Nucleus accumbens (tissue), 56 donors: ENCODE data around the gene GAK.

Experiments
- DNase-seq, 56 donors: peaks; one replicate each; lab custom pipeline; 2025; lab: John Stamatoyannopoulos, UW

Gene GAK

DNA sequence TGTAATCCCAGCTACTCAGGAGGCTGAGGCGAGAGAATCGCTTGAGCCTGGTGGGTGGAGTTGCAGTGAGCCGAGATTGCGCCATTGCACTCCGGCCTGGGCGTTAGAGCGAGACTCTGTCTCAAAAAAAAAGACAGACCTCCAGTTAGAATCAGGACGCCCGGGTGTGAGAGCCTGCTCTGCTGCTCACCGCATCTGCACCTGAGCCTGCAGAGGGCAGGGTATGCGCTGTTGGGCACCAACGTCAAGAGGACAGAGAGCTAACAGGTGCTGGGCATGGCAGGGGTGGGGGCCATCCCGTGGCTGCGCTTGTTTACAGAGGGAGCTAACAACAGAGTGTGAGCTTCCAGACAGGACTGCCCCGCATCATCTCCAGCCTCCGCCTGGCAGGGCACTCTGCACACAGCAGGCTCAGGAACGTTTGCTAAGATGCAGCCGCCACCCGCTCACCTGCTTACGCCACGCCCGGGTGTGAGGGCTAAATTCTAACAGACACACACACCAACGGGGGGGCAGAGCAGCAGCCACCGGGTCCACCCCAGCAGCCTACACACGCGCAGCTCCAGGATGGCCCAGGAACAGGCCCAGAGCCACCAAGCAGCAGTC is 56.2 kb downstream of the GAK start:
- no peak for DNase-seq

DNA sequence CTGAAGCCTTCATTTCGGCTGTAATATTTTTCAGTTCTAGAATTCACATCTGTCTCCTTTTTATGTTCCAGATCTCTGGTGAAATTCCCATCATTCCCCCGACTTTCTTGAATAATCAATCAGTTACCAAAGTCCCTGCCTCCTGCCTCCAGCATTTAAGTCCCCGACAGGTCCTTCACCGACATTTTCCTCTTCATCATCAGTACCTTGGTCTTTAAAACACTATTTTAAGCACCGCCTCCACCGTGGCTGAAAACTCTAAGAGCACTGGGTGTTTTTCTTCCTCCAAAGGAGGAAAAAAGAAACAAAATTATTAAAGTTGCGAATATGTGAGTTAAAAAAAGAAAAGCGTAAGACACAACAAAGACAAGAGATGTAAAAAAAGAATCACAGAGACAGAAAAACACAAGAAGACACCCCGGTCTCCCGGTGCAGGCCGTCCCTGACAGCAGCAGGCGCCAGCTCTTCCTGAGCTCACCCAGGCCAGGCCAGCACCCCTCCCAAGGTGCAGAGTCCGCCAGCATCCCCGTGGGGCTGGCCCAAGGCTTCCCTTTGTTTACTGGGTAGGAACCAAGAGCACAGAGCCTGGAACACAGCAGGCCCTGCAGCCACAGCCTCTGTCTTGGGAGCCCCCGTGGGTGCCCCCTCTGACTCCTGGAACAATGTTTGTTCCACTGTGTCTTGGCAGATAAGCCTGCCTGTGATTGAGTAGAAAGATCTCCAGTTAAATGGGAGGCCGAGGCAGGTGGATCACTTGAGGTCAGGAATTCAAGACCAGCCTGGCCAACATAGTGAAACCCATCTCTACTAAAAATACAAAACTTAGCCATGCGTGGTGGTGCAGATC is 56.9 kb downstream of the GAK start:
- DNase-seq, result peak in 3 of 56 donors; percentile 7 to 45 (median 36)

DNA sequence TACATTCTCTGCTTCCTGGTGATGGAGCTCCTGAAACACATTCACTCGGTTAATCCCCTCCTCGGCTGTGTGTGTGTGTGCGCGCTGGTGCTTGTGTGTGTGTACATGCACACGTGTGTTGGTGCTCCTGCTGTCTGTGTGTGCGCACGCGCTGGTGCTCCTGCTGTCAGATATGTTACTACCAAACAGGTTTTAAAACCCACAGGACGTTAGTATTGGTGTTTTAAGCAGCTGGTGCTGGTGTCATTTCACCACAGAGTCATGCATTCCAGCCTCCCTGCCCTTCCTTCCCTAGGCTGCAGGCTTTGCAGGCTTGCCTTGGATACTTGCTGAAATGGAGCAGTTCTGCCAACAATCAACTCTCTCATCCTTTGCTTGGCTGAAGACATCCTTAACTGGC is 58.1 kb downstream of the GAK start:
- DNase-seq, result no peak

DNA sequence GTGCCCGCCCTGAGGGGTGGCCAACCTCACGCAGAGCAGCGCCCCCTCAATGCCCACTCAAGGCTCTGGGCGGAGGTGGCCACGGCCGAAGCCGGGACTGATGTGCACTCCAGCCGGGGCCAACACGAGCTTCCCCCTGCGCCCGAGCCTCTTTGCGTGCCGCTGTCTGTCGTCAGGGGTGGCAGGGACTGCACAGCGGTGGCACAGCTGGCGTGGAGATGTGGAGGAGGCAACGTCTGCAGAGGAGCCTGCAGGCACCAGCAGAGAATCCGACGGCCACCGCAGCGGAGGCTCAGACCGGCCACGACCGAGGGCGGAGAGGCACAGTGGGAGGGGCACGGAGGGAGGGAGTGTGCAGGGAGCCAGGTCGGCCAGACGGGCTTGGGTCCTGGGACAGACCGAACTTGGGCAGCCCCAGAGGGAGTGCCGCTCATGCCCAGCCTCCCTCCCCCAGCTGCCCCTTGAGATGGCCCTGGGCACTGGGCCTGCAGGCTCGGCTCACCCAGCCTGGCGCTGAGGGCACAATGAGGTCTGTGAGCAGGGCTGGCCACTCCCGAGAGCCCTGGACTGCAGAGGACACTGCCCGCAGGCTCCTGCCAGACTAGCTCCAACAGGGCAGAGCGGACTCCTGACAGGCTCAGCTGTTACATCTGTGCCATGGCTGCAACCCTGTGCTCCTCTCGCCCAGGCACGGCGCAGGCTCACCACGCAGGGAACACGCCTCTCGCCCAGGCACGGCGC is 59.7 kb downstream of the GAK start:
- DNase-seq, result peak in 6 of 56 donors; percentile 5 to 59 (median 24)

DNA sequence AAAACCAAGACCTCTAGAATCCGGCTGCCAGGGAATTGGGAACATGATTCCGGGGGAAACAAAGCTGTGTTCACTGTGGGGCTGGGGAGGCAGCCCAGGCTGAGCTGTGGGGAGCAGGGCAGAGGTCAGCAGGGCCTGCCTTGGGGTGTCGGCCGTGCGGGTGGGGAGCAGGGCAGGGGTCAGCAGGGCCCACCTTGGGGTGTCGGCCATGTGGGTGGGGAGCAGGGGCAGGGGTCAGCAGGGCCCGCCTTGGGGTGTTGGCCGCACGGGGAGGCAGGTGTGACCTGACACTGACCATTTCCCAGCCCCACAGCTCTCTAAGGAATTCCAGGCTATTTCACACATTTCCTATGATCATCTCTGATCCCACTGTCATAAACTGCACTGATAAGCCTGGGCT is 60.6 kb downstream of the GAK start:
- no peak for DNase-seq

DNA sequence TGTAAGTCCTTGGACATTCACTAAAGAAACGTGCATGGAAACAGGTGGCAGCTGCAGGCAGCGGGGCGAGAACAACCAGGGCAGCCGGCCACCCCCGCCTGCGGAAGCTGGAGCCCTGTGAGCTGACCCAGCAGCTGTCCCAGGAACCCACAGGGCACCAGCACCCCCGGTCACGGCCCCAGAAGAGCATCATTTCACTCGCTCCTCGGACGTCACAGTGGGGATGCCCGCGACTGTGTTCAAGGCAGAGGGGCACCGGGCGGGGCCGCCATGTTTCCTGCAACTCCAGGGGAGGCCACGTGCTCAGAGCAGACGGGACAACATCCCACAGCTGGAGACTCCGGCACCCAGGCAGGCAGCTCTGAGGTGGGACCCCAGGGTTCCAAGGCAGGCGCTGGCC is 61.2 kb downstream of the GAK start:
- DNase-seq, result no peak

DNA sequence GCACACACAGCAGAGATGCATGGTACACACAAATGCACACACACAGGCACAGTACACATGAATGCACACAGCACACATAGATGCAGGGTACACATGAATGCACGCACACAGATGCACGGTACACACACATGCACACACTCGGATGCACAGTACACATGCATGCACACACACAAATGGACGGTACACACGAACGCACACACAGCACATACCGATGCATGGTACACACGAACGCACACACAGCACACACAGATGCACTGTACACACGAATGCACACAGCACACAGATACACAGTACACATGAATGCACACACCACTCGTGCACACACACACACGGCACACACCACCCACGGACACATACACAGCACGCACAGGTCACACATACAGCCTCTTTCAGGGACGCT is 62.3 kb downstream of the GAK start:
- DNase-seq, result no peak

DNA sequence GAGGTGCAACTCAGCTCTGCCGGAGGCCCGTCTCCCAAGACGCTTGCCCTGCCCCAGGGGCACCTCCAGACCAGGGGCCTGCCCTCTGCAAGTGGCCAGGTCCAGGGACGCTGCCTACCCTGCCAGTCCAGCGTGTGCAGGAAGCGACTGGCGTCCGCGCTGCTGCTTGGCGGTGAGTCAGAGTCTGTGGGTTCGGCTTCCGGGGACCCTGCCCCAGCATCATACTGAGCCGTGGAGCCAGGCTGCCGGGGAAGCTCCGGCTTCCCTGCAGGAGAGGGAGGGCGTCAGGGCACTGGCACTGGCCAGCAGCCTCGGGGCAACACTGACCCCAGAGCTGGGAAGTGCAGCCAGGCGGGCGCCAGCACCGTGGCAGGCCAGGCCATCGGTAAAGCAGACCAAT is 63.7 kb downstream of the GAK start:
- peak in 1 of 56 donors; percentile 10 for DNase-seq

DNA sequence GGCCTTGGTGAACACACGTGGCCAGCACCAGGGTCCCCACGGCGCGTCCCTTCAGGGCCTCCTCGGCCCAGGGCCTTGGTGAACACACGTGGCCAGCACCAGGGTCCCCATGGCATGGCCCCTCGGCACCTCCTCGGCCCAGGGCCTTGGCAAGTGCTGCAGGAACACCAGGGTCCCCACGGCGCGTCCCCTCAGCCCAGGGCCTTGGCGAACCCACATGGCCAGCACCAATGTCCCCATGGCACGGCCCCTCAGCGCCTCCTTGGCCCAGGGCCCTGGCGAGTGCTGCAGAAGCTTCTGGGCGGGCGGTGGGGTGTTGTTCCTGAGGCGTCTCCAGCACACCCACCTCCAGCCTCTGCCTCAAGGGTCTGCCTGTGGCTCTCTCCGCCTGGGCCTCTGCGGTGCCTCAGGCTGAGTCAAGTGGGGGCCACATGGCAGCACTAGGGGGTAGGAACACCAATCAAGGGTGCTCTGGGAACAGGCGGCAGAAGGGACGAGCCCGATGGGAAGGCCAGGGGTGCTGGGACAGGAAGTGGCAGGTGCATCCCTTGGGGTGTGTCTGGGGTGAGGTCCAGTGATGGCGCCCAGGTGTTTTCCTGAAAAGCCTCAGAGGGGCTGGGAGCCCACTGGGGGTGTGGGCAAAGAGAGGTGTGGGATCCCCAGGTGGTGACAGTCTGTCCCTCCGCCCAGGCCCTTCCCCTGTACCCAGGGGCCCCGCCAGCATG is 64.4 kb downstream of the GAK start:
- no peak for DNase-seq

DNA sequence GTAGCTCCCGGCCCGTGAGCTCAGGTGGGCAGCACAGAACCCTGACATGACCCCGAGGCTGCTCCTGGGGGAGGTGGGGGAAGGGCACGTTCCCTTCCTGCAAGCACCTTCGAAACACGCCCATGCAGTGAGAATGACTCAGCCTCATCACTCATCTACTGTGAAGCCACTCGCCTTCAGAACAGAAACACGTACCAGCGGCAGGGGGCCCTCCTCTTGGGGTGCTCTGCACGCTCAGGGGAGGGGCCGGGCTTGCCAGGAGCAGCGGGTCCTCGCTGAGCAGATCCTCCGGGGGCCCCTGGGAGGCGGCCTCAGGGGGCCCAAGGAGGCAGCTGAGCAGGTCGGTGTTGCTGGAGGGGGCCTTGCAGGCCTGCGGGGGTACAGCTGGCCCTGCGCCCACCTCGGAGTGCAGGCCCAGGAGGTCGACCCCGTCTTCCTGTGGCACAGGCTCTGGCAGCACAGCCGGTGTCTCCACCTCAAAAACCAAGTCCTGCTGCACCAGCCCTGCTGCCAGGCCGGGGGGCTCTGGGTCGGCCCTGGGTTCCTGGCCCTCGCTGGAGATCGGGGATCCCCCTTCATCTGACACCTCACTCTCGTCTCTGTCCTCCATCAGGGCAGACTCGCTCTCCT is 65.2 kb downstream of the GAK start:
- DNase-seq, result peak in 32 of 56 donors; percentile 8 to 80 (median 44)

DNA sequence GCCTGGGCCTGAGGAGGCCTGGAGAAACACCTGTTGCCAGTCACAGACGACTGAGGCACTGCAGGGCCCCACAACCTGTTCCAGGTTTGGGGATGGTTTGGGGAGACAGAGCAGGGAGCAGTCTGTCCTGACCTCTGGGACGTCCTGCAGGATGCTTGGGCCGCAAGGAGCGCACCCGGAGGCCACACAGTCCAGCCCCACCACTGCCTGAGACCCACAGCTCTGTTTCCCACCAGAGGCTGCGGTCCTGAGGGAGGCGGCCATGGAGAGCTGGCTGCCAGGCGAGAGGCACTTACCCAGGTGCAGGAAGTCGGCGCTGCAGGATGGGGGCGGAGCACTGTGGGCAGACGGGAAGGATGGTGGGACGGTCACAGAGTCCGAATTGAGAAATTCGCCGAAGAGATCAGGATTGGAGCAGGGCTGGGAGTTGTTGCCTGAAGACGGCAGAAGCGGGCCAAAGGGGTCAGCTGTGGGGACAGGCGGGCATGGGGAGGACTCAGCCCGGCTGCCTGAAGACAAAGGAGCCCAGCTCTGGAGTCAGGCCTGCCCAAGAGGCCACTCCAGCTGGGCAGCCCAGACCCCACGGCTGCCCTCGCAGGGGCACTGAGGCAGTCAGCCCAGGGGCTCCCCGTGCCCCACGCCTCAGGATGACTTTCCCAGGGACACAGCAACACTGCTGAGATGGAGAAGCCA is 65.9 kb downstream of the GAK start:
- no peak for DNase-seq

DNA sequence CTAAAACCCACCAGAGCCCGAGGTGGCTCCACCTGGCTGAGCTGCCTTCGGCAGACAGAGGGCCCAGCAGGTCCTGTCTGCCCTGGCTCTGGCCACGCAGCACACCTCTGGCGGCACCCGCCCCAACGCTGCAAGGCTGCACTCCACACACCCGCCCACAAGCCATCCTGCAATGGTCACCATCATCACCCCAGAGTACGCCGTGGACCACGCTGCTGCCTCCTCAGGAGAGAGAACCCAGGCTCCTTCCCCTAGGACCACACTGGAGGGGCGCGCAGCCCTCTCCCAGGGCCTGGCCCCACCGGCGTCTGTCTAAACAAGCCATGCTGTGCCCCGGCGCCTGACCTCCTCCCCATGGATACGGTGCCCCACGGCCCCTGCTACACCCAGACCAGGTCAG is 66.5 kb downstream of the GAK start:
- DNase-seq, result no peak

DNA sequence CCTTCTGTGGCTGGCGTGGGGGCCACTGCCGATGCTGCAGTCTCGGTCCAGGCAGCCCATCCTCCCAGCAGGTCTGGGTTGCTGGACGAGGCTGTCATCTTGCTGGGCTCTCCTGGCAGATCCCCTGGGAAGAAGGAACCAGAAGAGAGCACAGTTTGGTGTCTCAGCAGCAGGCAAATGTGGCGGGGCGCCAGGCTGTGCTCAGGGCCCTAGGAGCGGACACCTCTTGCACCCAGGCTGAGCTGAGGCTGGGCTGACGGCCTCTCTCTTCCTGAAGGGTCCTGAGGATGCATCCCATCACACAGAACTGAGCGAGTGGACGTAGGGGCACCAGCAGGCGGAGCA is 67.0 kb downstream of the GAK start:
- DNase-seq, result no peak

DNA sequence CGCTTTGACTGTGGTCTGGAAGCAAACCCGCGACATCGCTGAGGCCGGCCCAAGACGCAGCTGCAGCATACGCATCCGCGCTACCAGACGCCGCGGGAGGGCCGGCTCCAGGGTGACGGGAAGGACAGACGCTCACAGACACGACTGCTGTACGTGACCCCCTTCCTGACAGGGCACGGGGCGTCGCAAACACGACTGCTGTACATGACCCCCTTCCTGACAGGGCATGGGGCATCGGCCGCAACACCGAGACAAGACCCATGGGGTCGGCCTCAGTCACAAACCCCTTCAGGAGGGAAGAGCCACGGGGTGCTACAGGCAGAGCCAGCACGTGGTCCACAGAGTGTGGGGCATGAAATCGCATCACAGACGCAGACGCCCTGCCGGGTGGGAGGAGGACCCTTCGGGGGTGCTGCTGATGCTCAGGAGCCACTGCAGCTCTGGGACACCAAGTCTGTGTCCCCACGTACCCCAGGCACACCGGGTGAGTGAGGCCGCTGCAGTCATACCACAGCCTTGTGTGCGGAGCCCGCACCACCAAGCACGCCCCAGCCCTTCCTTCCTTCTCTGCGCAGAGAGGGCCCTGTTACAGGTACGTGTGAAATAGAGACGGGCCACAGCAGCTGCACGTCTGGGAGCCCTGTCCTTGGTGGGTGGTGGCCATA is 67.5 kb downstream of the GAK start:
- DNase-seq, result no peak

DNA sequence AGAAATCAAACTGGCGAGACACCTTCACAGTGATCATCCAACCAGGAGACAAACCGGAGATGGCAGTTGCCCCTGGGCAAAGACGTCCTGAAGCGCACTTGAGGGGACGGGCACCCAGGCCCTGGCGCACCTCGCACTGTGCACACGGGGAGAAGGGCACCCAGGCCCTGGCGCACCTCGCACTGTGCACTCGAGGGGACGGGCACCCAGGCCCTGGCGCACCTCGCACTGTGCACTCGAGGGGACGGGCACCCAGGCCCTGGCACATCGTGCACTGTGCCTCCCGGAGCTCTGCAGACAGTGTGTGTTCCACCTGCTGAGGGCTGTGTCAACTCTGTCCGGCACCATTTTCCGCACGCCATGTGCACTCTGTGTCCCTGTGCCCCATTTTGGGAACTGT is 71.6 kb downstream of the GAK start:
- DNase-seq, result no peak

DNA sequence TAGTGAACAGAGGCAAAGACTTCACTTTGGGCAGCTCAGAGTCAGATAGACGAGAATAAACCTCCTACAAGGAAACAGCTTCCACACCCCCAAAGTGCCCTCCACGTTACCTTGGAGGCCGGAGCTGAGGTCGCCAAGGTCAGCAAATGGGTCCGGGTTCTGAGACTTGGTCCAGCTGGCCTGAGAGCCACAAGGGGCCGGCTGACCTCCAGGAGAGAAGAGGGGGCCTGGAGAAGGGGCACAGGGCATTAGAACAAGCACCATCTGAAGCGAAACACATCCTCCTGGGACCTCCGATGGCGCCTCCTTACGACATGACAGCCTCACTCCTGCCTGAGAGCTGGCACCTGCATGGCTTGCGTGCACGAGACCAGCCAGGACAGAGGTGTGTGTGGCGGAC is 72.6 kb downstream of the GAK start:
- no peak for DNase-seq

DNA sequence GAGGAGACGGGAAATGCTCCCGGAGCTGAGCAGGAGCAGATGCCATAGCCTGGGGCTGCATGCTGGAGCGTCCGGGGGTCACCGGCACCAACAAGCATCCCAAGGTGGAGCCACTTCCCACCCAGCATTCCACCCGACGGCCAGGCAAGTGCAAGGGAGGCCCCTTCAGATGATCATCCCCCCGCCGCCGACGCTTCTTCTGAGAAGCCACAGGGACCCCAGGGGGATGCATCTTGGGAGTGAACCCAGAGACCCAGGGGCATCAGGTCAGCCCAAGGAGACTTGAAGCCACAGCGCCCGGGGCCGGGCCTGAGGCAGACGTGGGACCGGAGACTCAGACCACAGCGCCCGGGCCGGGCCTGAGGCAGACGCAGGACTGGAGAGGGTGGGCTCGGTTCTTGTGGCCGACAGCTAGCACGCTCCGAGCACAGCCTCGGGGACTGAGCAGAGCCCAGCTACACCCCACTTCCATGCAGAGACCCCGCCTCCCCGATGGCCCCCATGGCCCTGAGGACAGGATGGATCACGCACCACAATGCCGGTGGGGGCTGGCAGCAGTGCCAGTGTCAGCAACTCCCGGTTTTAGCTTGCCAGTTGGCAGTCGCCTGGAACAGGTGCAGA is 73.2 kb downstream of the GAK start:
- no peak for DNase-seq

DNA sequence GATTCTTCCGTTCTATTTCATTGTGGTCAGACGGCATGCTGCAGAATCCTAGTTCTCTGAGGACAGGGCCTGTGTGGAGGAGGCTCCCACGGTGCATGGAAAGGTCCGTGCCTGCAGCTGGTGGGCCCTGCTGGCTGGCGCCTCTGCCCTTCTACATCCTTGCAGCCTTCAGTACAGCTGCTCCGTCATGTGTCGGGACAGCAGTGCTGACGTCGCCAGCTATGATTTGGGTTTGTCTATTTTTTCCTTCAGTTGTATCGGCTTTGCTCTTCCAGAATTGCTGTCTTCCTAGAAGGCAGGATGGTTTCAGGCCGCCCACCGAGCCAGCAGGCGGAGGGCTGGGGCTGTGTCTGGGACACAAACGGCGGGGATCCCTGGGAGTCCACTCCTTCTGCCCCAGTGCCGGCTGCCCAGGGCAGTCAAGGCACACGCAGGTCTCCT is 74.1 kb downstream of the GAK start:
- DNase-seq, result no peak

DNA sequence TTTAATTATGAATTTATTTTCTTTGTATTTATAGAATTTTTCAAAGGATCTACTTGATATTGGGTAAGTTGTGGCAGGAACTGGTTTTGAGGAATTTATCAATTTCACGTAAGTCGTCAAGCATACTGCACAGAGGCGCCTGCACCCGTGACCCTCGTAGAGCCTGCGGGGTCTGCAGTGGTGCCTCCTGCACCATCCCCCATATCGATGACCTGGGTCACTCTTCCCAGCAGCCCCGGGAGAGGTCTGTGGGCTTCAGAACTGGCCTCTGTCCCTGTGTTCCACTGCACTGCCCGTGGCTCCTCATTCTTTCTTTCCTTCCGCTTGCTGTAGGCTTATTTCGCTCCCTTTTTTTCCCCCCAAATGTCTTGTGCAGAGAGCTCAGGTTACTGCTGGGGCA is 74.7 kb downstream of the GAK start:
- no peak for DNase-seq
